Nephron progenitor cell (in vitro differentiated cells): Measurements from ENCODE around the gene ADAD2.
"Not testable (repeated sequence)": the region's sequence is repeated elsewhere in the genome, so short reads cannot be mapped to it uniquely, and the experiment has no call there.

Experiments
- DNase-seq: peaks from one replicate; pipeline ENCODE4 v3.0.0; 2021
- H3K27ac Mint-ChIP-seq: 2 replicates; pipeline ENCODE4 v1.8.0; 2021; ENCODE audit warnings: mild to moderate bottlenecking, moderate library complexity, mixed read lengths
- H3K27me3 Mint-ChIP-seq: 2 replicates; pipeline ENCODE4 v1.8.0; 2021; ENCODE audit warnings: mild to moderate bottlenecking, low read depth, mixed read lengths; ENCODE audit not compliant: poor library complexity
- H3K36me3 Mint-ChIP-seq: 2 replicates; pipeline ENCODE4 v1.8.0; 2021; ENCODE audit warnings: low read depth, mixed read lengths
- H3K4me1 Mint-ChIP-seq: 2 replicates; pipeline ENCODE4 v1.8.0; 2021; ENCODE audit warnings: mixed read lengths
- H3K4me3 Mint-ChIP-seq: 2 replicates; pipeline ENCODE4 v1.8.0; 2021; ENCODE audit warnings: mild to moderate bottlenecking, moderate library complexity, mixed read lengths
- H3K9me3 Mint-ChIP-seq: 2 replicates; pipeline ENCODE4 v1.8.0; 2021; ENCODE audit warnings: mild to moderate bottlenecking, moderate library complexity, mixed read lengths
- TF ChIP-seq, protein P1 (sequence below): fragments of 200-600 bp; sonication (generic); IDR thresholded peaks from 2 replicates; pipeline ENCODE4 v1.5.0; 2021; ENCODE audit warnings: antibody characterized with exemption

The ADAD2 gene

DNA sequence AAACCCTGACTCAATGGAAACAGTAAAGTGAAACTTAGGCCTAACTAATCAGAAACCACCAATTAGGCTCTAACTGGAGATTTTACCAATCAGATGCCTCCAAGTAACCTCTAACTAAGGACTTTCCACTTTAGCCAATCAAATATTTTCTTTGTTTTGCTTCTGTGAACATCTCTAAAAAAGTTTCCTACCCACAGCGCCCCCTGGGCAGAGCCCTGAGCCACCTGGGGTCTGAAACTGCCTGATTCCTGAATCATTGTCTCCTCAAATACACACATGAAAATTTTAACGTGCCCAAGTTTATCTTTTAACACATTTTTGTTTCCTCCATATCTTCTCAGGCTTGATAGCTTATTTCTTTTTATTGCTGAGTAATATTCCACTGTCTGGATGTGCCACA lies 19.0 kb downstream of the ADAD2 start:
- Mint-ChIP-seq H3K4me3 (no peak overlapping the region), H3K36me3 (no peaks in the 10 kb centered on the region), H3K27ac (no peak overlapping the region), H3K4me1 (peaks cover 16% of the 10 kb centered on the region), H3K9me3 (no peaks in the 10 kb centered on the region), H3K27me3 (peaks cover 28% of the 10 kb centered on the region)
- DNase-seq = no peak
- TF ChIP-seq, protein P1, sequence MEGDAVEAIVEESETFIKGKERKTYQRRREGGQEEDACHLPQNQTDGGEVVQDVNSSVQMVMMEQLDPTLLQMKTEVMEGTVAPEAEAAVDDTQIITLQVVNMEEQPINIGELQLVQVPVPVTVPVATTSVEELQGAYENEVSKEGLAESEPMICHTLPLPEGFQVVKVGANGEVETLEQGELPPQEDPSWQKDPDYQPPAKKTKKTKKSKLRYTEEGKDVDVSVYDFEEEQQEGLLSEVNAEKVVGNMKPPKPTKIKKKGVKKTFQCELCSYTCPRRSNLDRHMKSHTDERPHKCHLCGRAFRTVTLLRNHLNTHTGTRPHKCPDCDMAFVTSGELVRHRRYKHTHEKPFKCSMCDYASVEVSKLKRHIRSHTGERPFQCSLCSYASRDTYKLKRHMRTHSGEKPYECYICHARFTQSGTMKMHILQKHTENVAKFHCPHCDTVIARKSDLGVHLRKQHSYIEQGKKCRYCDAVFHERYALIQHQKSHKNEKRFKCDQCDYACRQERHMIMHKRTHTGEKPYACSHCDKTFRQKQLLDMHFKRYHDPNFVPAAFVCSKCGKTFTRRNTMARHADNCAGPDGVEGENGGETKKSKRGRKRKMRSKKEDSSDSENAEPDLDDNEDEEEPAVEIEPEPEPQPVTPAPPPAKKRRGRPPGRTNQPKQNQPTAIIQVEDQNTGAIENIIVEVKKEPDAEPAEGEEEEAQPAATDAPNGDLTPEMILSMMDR = no peak

DNA sequence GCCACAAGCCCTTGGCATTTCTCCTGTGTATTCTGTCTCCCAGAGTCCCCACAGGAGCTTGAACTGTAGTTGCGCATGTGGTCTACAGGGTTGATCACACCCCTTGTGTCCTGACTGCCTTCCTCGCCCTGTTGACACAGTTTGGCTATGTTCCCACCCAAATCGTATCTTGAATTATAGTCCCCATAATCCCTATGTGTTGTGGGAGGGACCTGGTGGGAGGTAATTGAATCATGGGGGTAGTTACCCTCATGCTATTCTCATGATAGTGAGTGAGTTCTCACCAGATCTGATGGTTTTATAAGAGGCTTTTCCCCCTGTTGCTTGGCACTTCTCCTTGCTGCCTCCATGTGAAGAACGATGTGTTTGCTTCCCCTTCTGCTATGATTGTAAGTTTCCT lies 21.2 kb downstream of the ADAD2 start:
- no peak overlapping the region for H3K4me3 Mint-ChIP-seq
- peak overlapping the region; percentile 4 for H3K27ac Mint-ChIP-seq
- no peaks in the 10 kb centered on the region for H3K9me3 Mint-ChIP-seq
- H3K36me3 Mint-ChIP-seq = no peaks in the 10 kb centered on the region
- peaks cover 15% of the 10 kb centered on the region for H3K4me1 Mint-ChIP-seq
- TF ChIP-seq, protein P1 = no peak
- DNase-seq = no peak
- peaks cover 29% of the 10 kb centered on the region for H3K27me3 Mint-ChIP-seq

DNA sequence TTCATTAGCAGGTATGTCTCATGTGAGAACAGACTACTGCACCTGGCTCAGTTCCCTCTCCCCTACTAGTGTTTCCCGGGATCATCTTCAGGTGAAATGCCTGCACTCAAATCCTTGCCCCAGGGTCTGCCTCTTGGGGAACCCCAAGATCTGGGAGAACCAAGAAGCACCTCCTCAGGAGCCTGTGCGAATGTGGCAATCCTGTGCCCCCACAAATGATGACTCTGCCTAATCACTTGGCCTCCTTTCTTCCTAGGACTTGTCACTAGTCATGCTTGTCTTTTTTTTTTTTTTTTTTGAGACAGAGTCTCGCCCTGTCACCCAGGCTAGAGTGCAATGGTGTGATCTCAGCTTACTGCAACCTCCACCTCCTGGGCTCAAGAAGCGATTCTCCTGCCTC lies 21.7 kb downstream of the ADAD2 start:
- Mint-ChIP-seq H3K36me3 (no peaks in the 10 kb centered on the region), H3K9me3 (no peaks in the 10 kb centered on the region), H3K27ac (peak overlapping the region; percentile 4), H3K4me3 (no peak overlapping the region), H3K27me3 (peaks cover 28% of the 10 kb centered on the region), H3K4me1 (peaks cover 13% of the 10 kb centered on the region)
- no peak for DNase-seq
- TF ChIP-seq, protein P1 = no peak

DNA sequence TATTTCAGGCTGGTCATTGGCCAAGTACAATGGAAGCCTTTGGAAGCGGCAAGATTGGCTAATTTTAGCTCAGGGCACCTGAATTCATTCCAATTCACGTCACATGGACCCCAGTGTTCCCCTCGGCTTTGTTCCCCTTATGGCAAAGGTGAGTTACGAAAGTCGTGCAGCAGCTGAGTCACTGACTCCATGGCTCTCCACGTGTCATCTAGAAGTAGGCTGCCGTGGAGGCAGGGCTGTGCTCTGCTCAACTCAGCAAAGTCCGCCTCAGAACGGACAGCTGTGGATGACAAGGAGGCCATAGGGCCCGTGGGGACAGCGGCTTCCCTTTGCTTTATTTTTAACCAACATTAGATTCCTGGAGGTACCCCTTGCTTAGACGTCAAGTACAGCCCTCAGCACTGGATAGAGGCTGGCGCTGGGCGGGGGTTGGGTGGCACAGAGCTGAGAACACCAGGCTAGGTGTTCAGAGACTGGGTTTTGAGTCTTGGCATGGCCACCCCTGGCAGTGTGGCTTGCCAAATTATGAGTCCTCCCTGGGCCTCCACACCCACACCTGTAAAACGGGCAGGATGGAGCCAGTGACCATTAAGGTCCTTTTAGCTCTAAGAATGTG lies 23.6 kb downstream of the ADAD2 start:
- TF ChIP-seq, protein P1 = no peak
- DNase-seq = no peak
- no peaks in the 10 kb centered on the region for H3K9me3 Mint-ChIP-seq
- peaks cover 30% of the 10 kb centered on the region for H3K27me3 Mint-ChIP-seq
- H3K36me3 Mint-ChIP-seq = no peaks in the 10 kb centered on the region
- H3K4me1 Mint-ChIP-seq = peaks cover 21% of the 10 kb centered on the region
- H3K27ac Mint-ChIP-seq = no peak overlapping the region
- no peak overlapping the region for H3K4me3 Mint-ChIP-seq

DNA sequence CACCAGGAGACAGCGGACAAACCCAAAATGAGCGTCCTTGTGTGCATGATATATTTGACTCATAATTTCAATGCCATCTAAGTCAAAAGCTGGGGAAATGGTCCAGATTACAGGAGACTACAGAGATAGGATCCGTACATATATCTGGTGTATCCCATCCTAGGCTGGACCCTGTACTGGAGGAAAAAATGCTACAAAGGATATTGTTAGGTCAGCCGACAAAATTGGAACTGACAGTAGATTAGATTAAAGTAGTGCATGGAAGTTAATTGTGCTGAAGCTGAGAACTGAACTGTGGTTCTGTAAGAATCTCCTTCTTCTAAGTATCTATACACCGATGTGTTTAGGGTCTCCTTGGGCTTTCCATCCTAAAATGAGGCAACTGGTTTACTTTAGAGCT lies 24.6 kb downstream of the ADAD2 start:
- no peaks in the 10 kb centered on the region for H3K36me3 Mint-ChIP-seq
- H3K9me3 Mint-ChIP-seq = no peaks in the 10 kb centered on the region
- H3K4me3 Mint-ChIP-seq = no peak overlapping the region

DNA sequence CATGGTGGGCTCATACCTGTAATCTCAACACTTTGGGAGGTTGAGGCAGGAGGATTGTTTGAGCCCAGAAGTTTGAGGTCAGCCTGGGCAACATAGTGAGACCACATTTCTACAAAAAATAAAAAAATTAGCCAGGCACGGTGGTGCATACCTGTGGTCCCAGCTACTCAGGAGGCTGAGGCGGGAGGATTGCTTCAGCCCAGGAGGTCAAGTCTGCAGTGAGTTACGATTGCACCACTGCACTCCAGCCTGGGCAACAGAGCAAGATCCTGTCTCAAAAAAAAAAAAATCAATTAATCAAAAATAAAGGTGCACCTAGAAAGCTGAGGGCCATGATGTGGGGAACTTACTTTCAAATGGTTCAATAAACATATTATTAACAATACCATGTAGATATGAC lies 25.2 kb downstream of the ADAD2 start:
- Mint-ChIP-seq H3K4me1 (peaks cover 21% of the 10 kb centered on the region), H3K27me3 (peaks cover 22% of the 10 kb centered on the region)
- not testable (repeated sequence) for H3K27ac Mint-ChIP-seq, H3K36me3 Mint-ChIP-seq, H3K4me3 Mint-ChIP-seq, H3K9me3 Mint-ChIP-seq, DNase-seq

More for the DNA sequence above, 24.6 kb downstream of the ADAD2 start:
- H3K27me3 Mint-ChIP-seq = peaks cover 25% of the 10 kb centered on the region
- no peak for DNase-seq
- H3K4me1 Mint-ChIP-seq = peaks cover 21% of the 10 kb centered on the region
- TF ChIP-seq, protein P1 = no peak
- H3K27ac Mint-ChIP-seq = no peak overlapping the region
